HTERT RPE-1 (cell line): ENCODE data around the gene SV2C.

Experiments used
- in situ Hi-C: fragments of 300-500 bp; cut with MboI; formaldehyde crosslinking; loops from 4 replicates; pipeline ENCODE4 v1.14.3; 2020; ENCODE audit warnings: low sequenced_read_pairs

The SV2C gene

DNA sequence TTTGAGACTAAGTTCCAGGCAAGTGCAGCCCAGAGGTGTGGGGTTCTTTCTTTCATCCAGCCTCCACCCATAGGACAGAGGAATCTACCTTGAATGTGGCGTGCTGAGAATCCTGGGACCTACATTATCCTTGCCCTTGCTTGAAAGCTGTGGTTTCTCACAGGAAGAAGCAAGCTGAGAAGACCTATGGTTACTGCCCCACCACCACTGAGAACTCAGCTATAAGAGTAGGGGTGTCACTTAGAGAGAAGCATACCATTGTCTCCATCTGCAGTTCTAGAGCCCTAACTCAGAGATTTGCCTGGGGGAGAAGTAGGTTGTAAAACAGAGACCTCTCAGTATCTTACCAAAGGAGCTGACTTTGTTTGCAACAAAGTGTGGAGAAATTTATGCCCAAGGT, 72.4 kb downstream of the SV2C start:
- in situ Hi-C loops, result no loop called here

DNA sequence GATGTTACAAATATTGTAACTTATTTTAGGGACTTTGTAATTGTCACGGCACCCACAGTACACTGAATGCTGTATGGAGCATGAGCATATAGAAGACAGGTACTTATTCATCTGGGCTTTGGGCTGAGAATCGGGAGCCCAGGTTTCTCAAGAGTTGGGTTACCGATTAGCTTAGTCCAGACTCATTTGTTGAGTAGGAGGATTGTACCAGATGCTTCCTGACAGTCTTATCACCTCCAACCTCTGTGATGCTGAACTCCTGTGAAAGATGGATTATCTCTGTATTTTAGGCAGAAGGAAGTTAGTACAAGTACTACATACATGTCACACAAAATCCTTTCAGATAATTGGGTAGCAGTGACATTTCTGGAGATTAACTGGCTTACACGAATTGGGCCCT, 79.2 kb downstream of the SV2C start:
- in situ Hi-C loops, result no loop called here

DNA sequence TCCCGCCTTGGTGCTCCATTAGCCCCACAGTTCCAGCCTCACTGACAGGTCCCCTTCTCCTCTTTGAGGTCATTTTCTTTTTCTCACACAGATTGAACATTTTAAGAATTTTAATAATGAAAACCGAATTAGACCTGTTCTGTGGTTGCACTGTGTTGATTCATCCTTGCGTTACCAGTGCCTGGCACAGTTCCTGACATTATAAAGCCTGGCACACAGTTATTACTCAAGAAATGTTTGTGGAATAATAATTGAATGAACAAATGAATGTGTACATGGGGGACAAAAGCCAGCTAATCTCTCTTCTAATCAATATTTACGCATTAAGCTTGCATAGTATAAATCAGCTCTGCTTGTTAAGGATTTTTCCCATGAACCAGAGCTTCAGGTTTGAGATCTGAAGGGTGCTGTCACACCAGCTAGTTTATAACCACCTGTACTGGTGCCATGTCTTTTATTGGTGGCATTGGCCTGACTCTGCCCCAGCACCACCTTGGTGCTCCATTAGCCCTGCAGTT, 80.0 kb downstream of the SV2C start:
- in situ Hi-C loops, result no loop called here

DNA sequence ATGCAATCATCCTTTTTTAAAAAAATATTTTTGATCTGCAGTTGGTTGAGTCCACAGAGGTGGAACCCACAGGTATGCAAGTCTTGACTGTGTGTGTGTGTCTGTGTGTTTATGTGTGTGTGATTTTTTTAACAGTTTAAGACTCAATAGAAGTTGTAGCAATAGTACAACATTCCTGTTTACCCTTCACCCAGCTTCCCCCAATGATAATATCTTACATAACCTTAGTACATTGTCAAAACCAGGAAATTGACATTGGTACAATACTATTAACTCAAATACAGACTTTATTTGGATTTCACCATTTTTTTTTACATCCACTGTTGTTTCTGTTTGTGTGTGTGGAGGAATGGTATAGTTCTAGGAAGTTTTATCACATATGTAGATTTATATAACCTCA, 81.8 kb downstream of the SV2C start:
- in situ Hi-C loops, result no loop called here

DNA sequence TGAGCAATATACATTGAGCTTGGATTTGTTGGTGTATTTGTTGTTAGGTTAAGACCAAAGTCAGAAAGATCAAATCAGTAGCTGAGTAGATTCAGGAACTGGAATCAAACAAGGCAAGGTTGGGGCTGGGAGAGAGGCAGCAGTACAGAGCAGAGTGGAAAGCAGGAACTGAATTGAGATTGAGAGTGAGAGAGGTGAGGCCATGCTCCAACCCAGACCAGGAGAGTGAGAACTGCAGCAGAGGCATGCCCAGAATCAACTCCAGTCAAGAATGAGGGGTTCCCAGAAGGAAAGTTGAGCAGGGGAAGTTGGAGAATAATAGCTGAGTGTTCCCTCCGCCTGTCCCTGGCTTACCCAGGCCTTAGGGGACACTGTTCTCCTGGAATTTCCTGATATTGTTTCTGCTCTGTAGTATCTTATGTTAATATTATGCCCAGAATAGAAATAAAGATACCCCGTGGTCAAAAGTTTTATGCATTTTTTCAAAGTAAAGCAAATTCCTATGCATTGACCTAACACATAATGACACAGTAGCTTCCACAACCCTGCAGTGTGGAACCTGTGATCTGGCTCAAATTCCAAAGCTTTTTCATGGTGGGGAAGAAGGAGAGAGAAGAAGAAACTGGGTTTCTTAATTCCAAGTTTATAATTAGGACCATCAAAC, 82.7 kb downstream of the SV2C start:
- in situ Hi-C loops, result no loop called here

DNA sequence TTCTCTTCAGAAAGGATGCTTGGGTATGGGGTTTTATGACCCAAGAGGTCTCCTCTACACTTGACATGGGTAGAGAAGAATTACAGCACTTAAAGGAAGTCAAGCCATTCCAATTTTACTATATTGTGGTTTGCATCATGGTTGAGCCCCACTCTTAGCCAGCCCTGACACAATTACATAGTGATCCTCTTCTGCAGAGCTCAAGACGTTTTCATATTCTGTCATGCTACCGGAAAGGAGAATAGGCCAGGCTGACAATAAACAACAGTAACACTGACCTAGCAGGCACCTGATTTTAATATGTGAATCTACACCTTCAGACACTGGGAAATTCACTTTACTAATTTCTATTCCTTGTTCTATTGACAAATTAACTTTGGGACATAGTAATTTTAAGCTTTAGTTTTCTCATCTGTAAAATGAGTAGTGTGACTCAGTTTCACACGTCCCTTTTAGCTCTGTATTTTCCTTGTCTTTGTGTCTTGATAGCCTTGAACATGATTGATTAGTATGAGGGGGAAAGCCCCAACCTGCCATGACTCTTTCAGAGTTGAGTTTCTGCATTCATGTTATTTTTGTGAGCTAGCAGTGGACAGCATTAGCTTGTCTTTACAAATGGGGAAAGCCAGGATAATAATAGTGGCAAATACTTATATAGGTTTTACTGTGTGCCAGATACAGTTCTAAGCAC, 83.8 kb downstream of the SV2C start:
- in situ Hi-C loops, result no loop called here

DNA sequence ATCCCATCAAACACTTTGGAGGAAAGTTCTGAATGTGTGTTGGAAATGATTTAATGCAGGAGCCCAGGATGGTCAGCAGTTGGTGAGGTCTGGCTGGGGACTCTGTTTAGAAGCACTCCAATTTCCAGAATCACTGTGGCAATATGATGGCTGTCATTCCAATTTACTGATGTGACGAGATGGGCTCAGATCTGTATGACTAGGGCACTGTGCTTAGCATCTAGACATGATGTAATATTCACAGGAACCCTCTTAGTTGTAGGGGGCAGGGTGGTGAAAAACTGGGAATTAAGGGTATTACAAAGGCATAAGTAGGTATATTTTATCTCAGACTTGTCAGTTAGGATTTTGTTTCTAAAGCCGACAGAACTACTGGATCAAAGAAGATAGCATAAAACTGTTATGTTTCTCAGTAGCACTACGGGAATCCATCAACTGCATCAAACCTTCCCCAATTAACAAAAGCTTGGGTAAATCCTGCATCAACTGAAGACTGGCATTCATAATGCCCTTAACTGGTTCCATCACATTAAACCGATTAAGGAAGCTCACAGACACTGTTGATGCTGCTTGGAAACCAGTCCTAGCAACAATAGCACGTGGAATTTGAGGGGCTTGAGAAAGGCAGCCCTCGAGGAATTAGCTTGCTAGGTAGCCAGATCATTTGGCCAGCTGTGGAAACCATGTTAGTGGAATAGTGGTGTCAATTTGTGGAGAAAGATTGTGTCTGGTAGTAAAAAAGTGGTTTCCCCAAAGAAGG, 86.1 kb downstream of the SV2C start:
- in situ Hi-C loops, result no loop called here

DNA sequence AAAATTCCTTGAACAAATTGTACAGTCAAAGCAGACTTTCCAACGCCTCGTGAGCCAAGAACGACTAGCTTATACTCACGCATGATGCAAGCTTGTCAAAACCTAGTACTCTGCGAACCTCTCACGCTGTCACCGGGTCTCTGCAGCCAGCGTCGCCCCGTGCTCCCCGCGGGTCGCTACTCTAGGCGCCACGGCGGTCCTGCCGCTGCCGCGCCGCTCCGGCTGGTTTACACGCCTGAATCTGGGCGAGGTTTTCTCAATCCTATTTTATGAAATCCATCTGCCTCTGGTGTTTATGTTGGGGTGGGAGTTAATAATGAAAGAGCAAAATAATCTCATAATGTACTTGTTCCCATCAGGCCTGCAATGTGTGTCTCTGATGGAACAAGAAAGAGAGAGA, 90.9 kb downstream of the SV2C start:
- in situ Hi-C loops, result no loop called here

DNA sequence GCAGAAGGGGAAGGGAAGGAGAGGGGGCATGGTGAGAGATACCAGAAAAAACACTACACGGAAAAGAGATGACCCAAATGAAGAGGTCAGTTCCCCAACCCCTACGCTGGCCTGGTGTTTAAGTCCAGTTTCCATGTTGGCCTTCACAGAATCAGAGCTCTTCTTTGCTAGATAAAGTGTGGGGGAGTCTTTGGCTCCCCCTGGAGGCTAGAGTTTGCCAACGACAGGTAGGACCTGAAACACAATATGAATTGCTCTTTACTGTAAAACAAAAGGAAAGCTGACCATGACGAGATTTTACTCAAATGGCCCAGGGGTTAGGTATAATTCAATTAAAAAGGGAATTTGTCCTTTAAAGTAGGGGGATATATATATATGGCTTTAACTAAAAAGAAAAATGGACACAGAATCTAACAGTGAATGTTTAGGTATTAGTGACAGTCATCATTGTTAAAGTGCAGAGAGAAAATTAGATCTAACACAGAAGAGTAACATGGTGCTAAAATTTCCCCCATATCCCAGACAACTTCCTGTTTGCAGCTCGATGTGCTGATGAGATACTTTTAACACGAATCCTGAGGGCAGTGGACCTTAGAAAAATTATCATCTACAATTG, 92.0 kb downstream of the SV2C start:
- in situ Hi-C loops, result no loop called here

DNA sequence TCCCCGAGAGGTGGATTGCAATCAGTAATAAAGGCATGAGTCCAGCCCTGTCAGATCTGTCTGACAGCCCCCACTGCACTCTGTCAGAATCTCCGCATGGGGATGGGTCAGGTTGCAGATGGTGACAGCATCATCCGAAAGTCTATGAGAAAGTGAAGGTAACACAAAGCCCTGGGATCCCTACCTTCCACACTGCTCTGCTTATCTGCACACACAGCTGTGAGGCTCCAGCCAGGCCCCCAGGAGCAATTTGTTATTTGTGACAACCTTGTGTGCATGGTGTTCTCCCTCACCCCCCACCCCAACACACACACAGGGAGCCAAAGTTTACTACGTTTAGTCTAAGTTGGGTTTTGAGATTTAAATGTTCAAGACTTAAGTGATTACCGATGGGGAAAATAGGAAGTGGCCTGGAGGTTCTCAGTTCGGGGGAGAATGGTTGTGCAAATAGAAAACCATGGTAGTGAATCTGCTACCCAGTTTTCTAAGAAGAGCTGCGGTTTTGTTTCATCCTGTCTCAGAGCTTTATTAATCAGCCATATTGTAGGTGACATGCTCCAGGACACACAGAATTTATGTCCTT, 92.7 kb downstream of the SV2C start:
- in situ Hi-C loops, result no loop called here

DNA sequence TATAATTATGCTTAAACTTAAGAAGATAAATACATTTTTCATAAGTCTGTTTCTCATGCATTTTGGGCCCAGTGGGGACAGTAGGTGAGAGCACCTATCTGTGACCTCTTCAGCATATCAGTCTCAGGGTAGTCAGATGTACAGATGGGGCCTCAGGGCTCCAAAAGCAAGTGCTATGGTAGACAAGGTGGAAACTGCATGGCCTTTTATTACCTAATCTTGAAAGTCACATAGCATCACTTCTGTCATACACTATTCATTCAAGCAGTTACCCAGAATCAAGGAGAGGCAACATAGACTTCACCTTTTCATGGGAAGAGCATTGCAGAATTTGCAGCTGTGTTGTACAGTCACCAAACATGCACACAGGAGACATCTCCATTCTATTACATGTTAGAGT, 94.8 kb downstream of the SV2C start:
- in situ Hi-C loops, result no loop called here

DNA sequence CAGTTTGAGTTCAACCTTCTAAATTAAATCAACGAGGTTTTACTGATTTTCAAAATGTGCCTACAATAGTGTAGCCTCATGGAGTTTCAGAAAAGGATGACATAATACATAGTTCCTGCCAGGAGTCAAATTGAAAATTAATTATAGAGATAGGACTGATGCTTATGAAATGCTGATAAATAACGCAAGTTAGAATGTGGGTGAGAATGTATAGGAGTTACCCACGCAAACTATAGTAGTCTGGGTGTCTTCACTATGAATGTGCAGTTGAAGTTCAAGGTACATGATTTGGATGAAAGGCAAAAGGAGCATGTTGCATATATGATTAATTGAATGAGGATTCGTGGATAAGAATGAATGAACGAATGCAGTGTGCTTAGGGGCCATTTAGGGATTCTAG, 95.7 kb downstream of the SV2C start:
- in situ Hi-C loops, result no loop called here

DNA sequence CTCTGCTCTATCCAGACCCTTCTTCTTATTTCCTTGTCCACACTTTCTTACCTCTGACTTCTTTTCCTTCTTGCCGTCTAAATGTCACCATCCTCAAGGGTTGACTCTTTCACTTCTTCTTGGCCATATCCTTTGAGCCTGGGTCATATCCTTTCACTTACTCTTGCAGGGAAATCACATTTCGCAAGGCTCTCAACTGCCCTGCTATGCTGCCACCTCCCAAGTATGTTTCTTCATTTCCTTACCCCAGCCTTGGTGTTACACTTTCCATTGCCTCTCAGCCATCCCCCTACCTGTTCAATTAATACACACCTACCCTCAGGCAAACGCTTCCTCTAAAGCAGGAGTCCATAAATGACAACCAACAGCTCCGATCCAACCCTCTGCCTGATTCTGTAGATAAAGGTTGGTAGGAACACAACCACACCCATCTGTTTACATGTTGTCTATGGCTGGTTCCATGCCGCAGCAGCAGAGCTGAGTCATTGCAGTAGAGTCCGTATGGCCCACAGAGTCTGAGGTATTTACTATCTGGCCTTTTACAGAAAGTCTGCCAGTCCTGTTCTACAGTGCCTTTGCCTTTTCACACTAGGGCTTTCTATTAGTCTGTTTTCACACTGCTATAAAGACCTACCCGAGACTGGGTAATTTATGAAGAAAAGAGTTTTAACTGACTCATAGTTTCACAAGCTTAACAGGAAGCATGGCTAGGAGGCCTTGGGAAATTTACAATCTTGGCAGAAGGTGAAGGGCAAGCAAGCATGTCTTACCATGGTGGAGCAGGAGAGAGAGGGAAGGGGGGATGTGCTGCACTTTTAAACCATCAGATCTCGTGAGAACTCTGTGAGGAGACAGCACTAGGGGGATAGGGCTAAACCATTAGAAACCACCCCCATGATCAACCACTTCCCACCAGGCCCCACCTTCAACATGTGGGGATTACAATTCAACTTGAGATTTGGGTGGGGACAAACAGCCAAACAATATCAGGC, 97.9 kb downstream of the SV2C start:
- in situ Hi-C loops, result no loop called here

DNA sequence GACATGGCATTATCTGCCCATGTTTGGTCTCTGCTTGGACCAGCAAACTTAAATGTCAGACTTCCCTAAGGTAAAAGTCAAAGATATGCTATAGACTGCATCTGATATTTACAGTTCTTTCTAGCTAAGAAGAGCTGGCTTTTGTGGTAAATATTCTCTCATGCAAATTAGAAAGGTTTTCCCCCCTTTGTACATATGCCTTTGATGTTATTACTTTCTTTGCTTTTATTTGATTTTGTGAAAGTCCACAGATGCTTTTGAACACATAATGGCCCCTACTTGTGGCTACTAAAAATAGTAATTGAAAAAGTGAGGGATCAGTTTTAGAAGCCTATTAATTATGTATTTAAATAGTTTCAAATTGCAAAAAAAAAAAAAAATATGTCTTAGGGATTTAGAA, 104.2 kb downstream of the SV2C start:
- in situ Hi-C loops, result no loop called here

DNA sequence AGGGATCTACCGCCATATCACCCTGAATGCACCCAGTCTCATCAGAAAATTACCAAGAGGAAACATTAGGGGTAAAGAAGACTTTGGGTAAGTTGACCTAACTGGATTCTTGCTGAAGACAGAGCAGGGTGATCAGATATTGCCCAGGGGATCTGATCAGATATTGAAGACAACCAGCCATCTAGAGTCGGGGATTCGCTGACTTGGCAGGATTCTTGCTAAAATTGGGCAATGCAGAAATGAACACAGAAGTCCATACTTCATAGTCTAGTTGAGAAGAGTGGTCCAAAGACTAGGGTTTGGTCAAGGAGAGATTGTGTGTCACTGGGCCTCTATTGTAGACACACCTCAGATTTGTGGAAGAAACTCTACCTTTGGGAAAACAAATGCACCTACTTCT, 107.2 kb downstream of the SV2C start:
- in situ Hi-C loops, result no loop called here

DNA sequence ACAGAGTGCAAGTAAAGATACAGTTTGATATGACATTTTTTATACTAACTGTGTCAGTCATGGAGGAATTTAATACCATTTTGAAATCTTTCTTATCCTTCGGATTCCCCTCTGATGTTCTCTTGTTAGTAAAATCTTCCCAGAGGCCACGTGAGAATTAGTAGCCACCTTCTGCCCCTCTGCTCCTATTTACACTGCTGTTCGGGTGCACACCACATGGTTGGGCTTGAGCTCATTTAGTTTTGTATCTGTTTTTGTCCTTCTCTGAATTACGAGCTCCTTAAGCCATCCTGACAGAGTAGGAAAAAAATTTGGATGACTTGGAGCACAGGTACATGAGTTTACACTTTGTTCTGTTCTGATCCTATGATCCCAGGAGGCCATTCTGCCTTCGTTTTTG, 109.7 kb downstream of the SV2C start:
- in situ Hi-C loops, result no loop called here

DNA sequence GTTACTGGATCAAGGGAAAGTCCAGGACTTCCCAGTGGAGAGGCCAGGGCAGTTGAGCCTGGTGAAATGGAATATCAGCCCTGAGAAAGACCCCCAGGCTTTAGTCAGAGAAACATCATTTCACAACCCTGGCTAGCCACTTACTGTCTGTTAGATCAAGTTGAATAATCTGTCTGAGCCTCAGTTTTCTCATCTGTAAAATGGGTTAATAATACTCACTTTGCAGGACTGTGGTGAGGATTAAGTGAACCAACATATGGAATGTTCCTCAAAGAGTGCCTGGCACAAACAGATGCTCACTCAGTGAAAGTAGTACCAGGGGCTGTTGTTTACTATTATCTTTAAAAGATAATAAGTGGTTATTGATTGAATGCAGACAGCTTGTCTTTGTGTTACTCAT, 110.5 kb downstream of the SV2C start:
- in situ Hi-C loops, result no loop called here

DNA sequence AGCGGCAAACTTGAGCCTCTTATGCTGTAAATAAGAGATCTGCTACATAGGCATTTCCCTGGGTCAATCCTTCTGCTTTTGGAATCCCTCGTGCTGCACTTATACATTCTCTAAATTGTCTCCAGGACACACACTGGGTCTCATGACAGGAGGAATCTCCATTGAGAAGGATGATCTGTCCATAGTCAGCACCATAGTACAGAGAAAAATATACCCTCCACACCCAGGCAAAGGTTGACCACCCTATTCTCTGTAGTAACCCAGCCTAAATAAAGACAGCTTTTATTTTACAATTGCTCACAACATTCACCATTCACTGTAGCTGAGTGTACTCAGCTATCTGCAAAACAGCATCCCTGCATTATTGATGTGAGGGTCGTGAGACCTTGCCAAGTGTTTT, 111.2 kb downstream of the SV2C start:
- in situ Hi-C loops, result no loop called here

DNA sequence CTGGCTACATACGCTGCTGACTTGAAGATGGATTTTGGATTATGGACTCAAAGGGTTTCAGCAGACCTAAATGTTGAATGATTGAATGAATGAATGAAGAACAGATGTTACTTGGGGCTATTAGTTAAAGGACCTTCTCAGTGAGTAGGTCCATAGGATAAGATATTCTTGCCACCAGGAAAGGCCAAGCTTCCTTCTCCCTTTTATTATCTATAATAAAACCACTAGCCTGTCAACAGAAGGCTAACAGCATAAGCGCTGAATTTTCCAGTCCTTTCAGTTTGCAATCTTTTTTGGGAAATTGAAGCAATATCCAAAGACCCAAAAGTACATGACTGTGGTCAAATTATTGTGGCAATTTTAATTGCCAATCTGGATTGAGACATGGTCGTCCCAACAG, 113.3 kb downstream of the SV2C start:
- in situ Hi-C loops, result no loop called here

DNA sequence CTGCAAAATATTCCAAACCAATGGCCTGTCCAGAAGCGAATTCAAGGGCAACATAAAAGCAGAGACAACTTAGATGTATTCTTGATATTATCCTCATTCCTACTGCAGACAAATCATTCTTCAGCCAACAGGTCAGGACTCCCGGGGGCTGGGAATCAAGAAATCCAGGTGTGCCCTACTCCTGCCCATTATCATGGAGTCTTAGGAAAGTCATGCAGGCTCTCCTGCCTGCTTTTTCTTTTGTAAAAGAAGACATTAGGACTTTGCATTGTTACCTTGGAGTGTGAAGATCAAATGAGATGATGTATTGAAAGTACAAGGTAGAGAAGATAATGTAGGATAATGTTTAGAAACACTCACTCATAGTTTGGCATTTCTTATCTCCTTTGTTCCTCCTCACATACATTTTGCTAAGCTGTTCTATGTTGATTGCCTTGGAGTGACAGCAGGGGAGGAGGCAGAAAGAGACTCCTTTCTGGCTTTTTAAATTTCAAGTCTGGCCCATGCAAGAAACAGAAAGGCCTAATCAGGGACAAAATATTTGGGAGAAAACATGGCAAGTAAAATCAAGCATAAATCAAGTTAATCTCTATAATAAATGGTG, 113.8 kb downstream of the SV2C start:
- in situ Hi-C loops, result no loop called here
